ENCODE measurements around the gene MILR1. TPM values are rescaled to one million over a fixed set of nuclear protein-coding genes. Genes with fewer than 3 reads are reported as not detected.

Gene MILR1
- total RNA-seq, 3 donors from 2014 or later (not counting 1 experiment from before 2014, with no cell fraction given), result 2.2 to 12.0 (median 3.3) TPM

- intact Hi-C loops (cut with micrococcal nuclease), result no loop called here
- H3K4me1 Mint-ChIP-seq, result no peaks in the 10 kb centered on the region
- 100% methylated on average over 1 of the region's 1 CpG for WGBS (ENCODE audit: insufficient coverage)
Measured at GRCh38 chr17:64424324-64424849, 24.5 kb upstream of the MILR1 start.

GRCh38 chr17:64425191-64425590, 23.7 kb upstream of the MILR1 start:
- no peaks in the 10 kb centered on the region for H3K36me3 ChIP-seq (ENCODE audit: control insufficient read depth, insufficient read depth, low read length)
- H3K4me1 Mint-ChIP-seq, result no peaks in the 10 kb centered on the region
- TF ChIP-seq CTCF (IDR thresholded peaks at IDR 0.05), result no peak
- WGBS (ENCODE audit: insufficient coverage), result 82% methylated on average over 2 of the region's 3 CpGs
- no peak overlapping the region for H3K27ac Mint-ChIP-seq
- H3K27me3 Mint-ChIP-seq (ENCODE audit: low read depth in 2 of 2), result peaks cover 5 to 10% of the 10 kb centered on the region in 2 donors
- H3K36me3 Mint-ChIP-seq, result no peaks in the 10 kb centered on the region
- no peaks in the 10 kb centered on the region for H3K27me3 ChIP-seq (ENCODE audit: control insufficient read depth, insufficient read depth, low read length)
- ATAC-seq (no peak), DNase-seq (no peak)
- H3K4me3 ChIP-seq (ENCODE audit: low read length), result no peak overlapping the region
- no peak overlapping the region for H3K27ac ChIP-seq (ENCODE audit: low read length)
- H3K9me3 Mint-ChIP-seq, result no peaks in the 10 kb centered on the region
- H3K9me3 ChIP-seq (ENCODE audit: control insufficient read depth, insufficient read depth, low read length), result no peaks in the 10 kb centered on the region
- no peak overlapping the region for H3K4me3 Mint-ChIP-seq
- intact Hi-C loops (cut with micrococcal nuclease), result no loop called here
- no peaks in the 10 kb centered on the region for H3K4me1 ChIP-seq (ENCODE audit: control insufficient read depth, insufficient read depth, low read length)

More at GRCh38 chr17:64424324-64424849, 24.5 kb upstream of the MILR1 start:
- Histone ChIP-seq H3K9me3 (ENCODE audit: control insufficient read depth, insufficient read depth, low read length) (no peaks in the 10 kb centered on the region), H3K4me1 (ENCODE audit: control insufficient read depth, insufficient read depth, low read length) (no peaks in the 10 kb centered on the region), H3K27me3 (ENCODE audit: control insufficient read depth, insufficient read depth, low read length) (no peaks in the 10 kb centered on the region), H3K36me3 (ENCODE audit: control insufficient read depth, insufficient read depth, low read length) (no peaks in the 10 kb centered on the region), H3K27ac (ENCODE audit: low read length) (no peak overlapping the region), H3K4me3 (ENCODE audit: low read length) (no peak overlapping the region)
- Mint-ChIP-seq H3K4me3 (no peak overlapping the region), H3K27me3 (ENCODE audit: low read depth in 2 of 2) (peaks cover 5 to 10% of the 10 kb centered on the region in 2 donors), H3K9me3 (no peaks in the 10 kb centered on the region), H3K36me3 (no peaks in the 10 kb centered on the region), H3K27ac (no peak overlapping the region)
- TF ChIP-seq CTCF (IDR thresholded peaks at IDR 0.05), result no peak
- ATAC-seq, result no peak
- no peak for DNase-seq

GRCh38 chr17:64426596-64426995, 22.3 kb upstream of the MILR1 start:
- intact Hi-C loops (cut with micrococcal nuclease), result no loop called here

More at GRCh38 chr17:64426596-64426995, 22.3 kb upstream of the MILR1 start:
- Histone ChIP-seq H3K27me3 (ENCODE audit: control insufficient read depth, insufficient read depth, low read length) (no peaks in the 10 kb centered on the region), H3K36me3 (ENCODE audit: control insufficient read depth, insufficient read depth, low read length) (no peaks in the 10 kb centered on the region), H3K4me1 (ENCODE audit: control insufficient read depth, insufficient read depth, low read length) (no peaks in the 10 kb centered on the region), H3K4me3 (ENCODE audit: low read length) (no peak overlapping the region), H3K9me3 (ENCODE audit: control insufficient read depth, insufficient read depth, low read length) (no peaks in the 10 kb centered on the region), H3K27ac (ENCODE audit: low read length) (no peak overlapping the region)
- TF ChIP-seq CTCF (IDR thresholded peaks at IDR 0.05), result no peak
- ATAC-seq (no peak), DNase-seq (no peak)
- Mint-ChIP-seq H3K4me3 (no peak overlapping the region), H3K9me3 (no peaks in the 10 kb centered on the region), H3K36me3 (no peaks in the 10 kb centered on the region), H3K27ac (no peak overlapping the region), H3K27me3 (ENCODE audit: low read depth in 2 of 2) (peaks cover 8 to 10% of the 10 kb centered on the region in 2 donors), H3K4me1 (no peaks in the 10 kb centered on the region)
